ENCODE results near the gene GALNT8.
"Not testable (repeated sequence)": the region's sequence is repeated elsewhere in the genome, so short reads cannot be mapped to it uniquely, and the experiment has no call there.

GALNT8 gene, protein sequence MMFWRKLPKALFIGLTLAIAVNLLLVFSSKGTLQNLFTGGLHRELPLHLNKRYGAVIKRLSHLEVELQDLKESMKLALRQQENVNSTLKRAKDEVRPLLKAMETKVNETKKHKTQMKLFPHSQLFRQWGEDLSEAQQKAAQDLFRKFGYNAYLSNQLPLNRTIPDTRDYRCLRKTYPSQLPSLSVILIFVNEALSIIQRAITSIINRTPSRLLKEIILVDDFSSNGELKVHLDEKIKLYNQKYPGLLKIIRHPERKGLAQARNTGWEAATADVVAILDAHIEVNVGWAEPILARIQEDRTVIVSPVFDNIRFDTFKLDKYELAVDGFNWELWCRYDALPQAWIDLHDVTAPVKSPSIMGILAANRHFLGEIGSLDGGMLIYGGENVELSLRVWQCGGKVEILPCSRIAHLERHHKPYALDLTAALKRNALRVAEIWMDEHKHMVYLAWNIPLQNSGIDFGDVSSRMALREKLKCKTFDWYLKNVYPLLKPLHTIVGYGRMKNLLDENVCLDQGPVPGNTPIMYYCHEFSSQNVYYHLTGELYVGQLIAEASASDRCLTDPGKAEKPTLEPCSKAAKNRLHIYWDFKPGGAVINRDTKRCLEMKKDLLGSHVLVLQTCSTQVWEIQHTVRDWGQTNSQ

GRCh38 chr12:4719821-4720636, at the start of gene GALNT8:
Gene GALNT8, plus strand, starts transcription at chr12:4720400. Its CDS starts 278 bp downstream, at chr12:4720678.
- DNase-seq (ENCODE audit: low spot score), result no peak

DNA sequence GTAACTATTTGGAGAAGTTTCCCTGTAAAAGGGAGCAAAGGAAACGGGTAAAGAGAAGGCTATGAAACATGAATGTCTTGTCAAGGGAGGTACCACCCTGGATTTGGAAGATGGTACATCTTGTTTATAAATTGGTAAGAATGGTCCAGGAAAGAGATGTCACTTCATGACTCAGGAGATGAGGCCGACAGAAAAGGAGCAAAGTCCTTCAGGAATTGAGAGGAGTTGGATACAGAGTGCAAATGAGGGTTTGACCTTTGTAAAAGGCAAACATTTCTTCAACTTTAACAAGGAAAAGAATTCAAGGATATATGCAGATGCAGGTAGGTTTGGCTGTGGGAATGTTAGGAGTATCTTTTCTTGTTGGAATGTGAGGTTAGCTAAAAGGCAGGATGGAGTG, 40.5 kb upstream of the GALNT8 start:
- DNase-seq (ENCODE audit: low spot score), result no peak

DNA sequence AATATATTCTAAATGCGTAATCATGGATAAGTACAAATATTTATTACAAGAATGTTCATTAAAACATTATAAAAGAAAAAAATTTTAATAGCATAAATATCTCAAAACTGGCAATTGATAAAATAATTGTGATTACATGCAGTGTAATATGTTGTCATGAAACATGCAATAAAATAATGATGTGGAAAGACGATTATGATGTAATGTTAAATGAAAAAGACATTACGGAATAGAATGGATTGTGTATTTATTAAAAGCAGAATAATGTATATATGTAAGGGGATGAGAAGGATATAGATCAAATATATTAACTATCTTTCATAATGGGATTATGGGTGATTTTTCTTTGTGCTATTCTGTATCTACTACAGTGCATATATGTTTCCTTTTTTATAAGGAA, 38.5 kb upstream of the GALNT8 start:
- DNase-seq (ENCODE audit: low spot score), result no peak

- DNase-seq (ENCODE audit: low spot score), result no peak
Measured at GRCh38 chr12:4685317-4685716, 34.9 kb upstream of the GALNT8 start.

DNA sequence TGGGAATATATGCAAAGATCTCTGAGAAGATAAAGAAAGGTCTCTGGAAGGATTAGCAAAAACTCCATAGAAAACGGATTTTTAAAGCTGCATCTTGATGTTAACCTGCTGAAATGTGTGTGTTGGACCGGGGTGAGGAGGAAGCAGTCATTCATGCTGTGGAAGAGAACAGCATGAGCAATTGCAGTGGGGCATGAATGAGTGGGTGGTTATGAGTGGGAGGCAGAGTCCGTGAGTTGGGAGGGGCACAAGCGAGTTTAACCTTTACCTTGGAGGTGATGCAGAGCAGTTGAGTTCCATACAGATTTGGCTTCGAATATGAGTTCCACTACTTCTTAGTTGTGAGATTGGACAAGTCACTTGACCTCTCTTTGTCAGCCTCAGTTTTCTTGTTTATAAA, 29.4 kb upstream of the GALNT8 start:
- DNase-seq (ENCODE audit: low spot score), result no peak

GRCh38 chr12:4700621-4701026, 19.6 kb upstream of the GALNT8 start:
- peak; percentile 54 for DNase-seq (ENCODE audit: low spot score)

GRCh38 chr12:4701395-4702190, 18.6 kb upstream of the GALNT8 start:
- DNase-seq (ENCODE audit: low spot score), result peak; percentile 22

GRCh38 chr12:4703676-4704075, 16.5 kb upstream of the GALNT8 start:
- no peak for DNase-seq (ENCODE audit: low spot score)

GRCh38 chr12:4705824-4706223, 14.4 kb upstream of the GALNT8 start:
- no peak for DNase-seq (ENCODE audit: low spot score)

GRCh38 chr12:4707306-4707705, 12.9 kb upstream of the GALNT8 start:
- DNase-seq (ENCODE audit: low spot score), result no peak

GRCh38 chr12:4710113-4710512, 10.1 kb upstream of the GALNT8 start:
- no peak for DNase-seq (ENCODE audit: low spot score)

GRCh38 chr12:4714879-4715278, 5.3 kb upstream of the GALNT8 start:
- no peak for DNase-seq (ENCODE audit: low spot score)

- no peak for DNase-seq (ENCODE audit: low spot score)
Measured at GRCh38 chr12:4717806-4718205, 2.4 kb upstream of the GALNT8 start.

DNA sequence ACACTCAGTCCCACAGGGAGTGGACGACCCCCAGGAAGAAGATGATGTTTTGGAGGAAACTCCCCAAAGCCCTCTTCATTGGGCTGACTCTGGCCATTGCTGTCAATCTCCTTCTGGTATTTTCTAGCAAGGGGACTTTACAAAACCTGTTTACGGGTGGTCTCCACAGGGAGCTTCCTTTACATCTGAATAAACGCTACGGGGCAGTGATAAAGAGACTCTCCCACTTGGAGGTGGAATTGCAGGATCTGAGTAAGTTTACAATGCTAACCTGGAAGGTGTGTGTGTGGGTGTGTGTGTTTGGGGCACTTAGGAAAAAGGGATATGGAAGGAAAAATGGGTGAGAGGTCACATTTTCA, 416 bp downstream of the GALNT8 start:
- DNase-seq (ENCODE audit: low spot score), result no peak

DNA sequence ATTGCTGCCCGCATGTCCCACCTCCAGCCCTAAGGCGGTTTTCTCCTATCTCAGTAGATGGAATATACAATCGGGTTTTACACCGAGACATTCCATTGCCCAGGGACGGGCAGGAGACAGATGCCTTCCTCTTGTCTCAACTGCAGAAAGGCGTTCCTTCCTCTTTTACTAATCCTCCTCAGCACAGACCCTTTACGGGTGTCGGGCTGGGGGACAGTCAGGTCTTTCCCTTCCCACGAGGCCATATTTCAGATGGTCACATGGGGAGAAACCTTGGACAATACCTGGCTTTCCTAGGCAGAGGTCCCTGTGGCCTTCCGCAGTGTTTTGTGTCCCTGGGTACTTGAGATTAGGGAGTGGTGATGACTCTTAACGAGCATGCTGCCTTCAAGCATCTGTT, 1.4 kb downstream of the GALNT8 start:
- DNase-seq (ENCODE audit: low spot score), result not testable (repeated sequence)

- DNase-seq (ENCODE audit: low spot score), result no peak
Measured at GRCh38 chr12:4723226-4723625, 3.0 kb downstream of the GALNT8 start.

DNA sequence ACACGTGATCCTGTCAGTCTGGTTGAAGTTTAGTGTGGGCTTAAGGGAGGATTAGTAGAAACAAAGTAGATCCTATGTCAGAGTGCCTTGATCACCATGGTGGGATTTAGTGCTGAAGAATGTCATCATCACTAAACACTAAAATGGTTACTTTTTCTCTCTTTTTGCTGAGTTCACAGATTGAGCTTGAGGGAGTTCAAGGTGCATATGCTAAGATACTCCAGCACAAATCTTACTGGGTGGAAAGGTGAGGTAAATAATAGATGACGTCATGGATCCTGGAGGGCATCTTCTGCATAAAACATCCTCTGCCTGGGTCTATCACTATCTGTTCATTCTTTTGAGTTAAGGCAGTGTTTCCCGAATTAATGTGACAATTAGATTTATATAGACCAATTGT, 4.9 kb downstream of the GALNT8 start:
- no peak for DNase-seq (ENCODE audit: low spot score)

DNA sequence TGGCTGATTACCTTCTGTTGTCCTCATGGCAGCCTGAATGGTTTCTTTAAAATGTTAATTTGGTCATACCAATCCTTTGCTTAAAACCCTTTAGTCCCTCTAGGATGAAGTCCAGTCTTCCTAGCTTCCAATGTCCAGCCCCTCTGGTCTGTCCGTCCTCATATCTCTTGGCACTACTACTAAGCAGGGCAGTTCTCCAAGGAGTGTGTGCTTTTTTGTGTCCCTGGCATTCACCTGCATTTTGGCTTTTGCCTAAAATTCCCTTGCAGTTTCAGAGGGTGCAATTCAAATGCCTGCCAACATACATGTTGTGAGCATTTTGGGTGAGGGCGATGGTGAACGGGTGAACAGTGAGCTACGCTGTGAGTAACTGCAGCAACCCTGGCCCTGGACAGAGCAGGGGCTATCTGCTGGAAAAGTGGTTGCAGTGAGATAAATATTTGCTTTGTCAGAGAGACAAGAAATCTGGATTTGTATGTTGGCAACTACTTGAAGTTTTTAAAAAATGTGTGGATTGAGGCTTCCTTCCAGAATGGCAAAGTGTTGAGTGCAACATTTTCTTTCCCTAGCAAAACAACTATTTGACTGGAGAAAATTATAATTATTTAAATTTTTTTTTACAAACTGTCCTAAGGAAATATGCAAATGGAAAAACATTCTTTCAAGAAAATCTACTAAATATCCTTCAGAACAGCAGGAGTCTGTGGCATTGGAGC, 14.6 kb downstream of the GALNT8 start:
- DNase-seq (ENCODE audit: low spot score), result no peak

GRCh38 chr12:4736091-4736490, 15.9 kb downstream of the GALNT8 start:
- no peak for DNase-seq (ENCODE audit: low spot score)

- no peak for DNase-seq (ENCODE audit: low spot score)
Measured at GRCh38 chr12:4738541-4738940, 18.3 kb downstream of the GALNT8 start.

- DNase-seq (ENCODE audit: low spot score), result no peak
Measured at GRCh38 chr12:4742416-4742970, 22.3 kb downstream of the GALNT8 start.

All from globus pallidus (tissue), 1 donor.